ENCODE results near the gene ELAVL2. TPM values are rescaled to one million over a fixed set of nuclear protein-coding genes. Genes with fewer than 3 reads are reported as not detected.
A peak's percentile ranks its signal among the peaks of the same experiment; 100 is the strongest.

The ELAVL2 gene
- polyA plus RNA-seq, 1 donor from 2014 or later: 106 TPM

DNA sequence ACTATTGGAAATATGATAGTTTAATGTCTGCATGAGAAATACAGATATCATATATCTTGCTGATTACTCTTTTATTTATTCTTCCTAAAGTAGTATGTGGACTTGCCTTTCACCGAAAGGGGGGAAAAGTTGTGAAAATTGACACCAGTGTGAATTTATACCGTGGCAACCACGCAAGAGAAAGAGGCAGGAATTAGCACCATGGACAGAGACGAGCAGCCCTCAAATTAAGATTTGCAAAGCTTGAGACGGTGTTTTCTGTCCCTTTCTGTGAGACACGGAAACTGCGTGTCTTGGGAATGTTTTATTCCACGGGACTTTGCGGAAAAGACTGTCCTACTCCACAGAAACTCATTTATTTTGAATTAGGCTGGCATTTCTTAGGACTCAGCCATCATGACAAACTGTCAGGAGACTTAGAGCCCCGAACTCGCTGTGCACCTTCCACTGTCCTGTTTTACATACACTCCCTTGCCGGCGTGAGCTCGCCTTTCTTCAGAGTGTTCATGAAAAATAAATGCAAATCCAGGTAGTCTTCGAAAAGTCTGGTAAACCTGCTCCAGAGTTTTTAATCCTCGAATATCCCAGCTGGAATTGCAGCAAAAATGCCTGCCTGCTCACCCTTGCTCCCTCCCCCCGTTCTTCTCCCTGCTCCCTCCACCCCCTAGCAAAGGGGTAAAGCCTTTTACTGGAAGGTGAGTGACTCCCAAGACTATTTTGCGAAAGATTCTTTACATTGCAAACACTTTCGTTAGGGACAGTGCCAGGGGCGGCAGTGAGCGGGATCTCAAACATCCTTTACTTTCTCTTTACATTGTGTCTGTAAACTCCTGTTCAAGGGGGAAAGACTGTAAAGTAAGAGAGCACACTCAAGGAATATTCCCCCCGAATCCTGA lies 3.8 kb upstream of the ELAVL2 start:
- Histone ChIP-seq H3K79me2 (replicated peaks; ENCODE audit: insufficient read depth, low read length) (peaks cover 14% of the 10 kb centered on the region), H3K4me2 (ENCODE audit: low read length) (no peak overlapping the region)

DNA sequence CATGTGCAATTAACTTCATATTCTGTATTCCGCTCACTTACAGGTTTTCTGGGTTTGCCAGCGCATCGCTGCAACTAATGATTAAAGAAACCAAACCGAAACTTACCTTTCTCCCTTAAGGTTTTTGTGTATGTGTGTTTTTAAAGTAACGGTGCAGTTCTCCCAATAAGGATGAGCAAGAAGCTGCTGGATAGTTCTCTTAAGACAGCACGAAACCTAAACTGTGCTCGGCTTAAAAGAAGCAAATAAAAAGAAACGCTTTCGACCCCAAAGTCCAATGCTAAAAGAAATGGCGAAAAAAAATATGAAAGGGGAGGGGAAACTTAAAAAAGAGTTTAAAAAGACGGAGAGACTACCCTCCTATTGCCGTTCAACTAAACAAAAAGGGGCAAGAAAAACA lies 340 bp downstream of the ELAVL2 start:
- Histone ChIP-seq H3K9me3 (ENCODE audit: low read length) (no peaks in the 10 kb centered on the region), H3F3A (ENCODE audit: insufficient read depth, low read length, poor library complexity, severe bottlenecking) (no peaks in the 10 kb centered on the region), H3K36me3 (ENCODE audit: insufficient read depth, low read length) (no peaks in the 10 kb centered on the region), H3K9me2 (ENCODE audit: insufficient read depth, low read length) (no peaks in the 10 kb centered on the region), H2AFZ (ENCODE audit: low read depth, low read length) (peak overlapping the region; percentile 58), H3K9ac (ENCODE audit: low read length) (peak overlapping the region; percentile 64), H3K27ac (ENCODE audit: low read length) (peak overlapping the region; percentile 64), H3K79me2 (replicated peaks; ENCODE audit: insufficient read depth, low read length) (peaks cover 38% of the 10 kb centered on the region), H4K20me1 (ENCODE audit: insufficient read depth) (peaks cover 15% of the 10 kb centered on the region), H3K27me3 (ENCODE audit: insufficient read depth, low read depth, low read length) (peaks cover 38% of the 10 kb centered on the region), H3K4me3 (ENCODE audit: low read length) (peak overlapping the region; percentile 90), H3K4me2 (ENCODE audit: low read length) (peak overlapping the region; percentile 46)
- TF ChIP-seq TAF1 (IDR thresholded peaks at IDR 0.05; ENCODE audit: low read depth): no peak
- no peak for TF ChIP-seq CTCF (IDR thresholded peaks at IDR 0.05; ENCODE audit: poor library complexity, severe bottlenecking)
- no peak for TF ChIP-seq POLR2AphosphoS5 (IDR thresholded peaks at IDR 0.05)
- no peak for TF ChIP-seq MXI1 (conservative IDR thresholded peaks at IDR 0.05; ENCODE audit: poor library complexity, severe bottlenecking)

More for the DNA sequence above, 3.8 kb upstream of the ELAVL2 start:
- Histone ChIP-seq H3K9ac (ENCODE audit: low read length) (no peak overlapping the region), H3K27me3 (ENCODE audit: insufficient read depth, low read depth, low read length) (peaks cover 44% of the 10 kb centered on the region), H3K4me3 (ENCODE audit: low read length) (no peak overlapping the region), H3K9me3 (ENCODE audit: low read length) (no peaks in the 10 kb centered on the region), H4K20me1 (ENCODE audit: insufficient read depth) (no peaks in the 10 kb centered on the region), H3K27ac (ENCODE audit: low read length) (no peak overlapping the region), H2AFZ (ENCODE audit: low read depth, low read length) (no peak overlapping the region), H3K9me2 (ENCODE audit: insufficient read depth, low read length) (no peaks in the 10 kb centered on the region), H3K36me3 (ENCODE audit: insufficient read depth, low read length) (no peaks in the 10 kb centered on the region), H3F3A (ENCODE audit: insufficient read depth, low read length, poor library complexity, severe bottlenecking) (no peaks in the 10 kb centered on the region)
- TF ChIP-seq EZH2 (IDR thresholded peaks at IDR 0.05; ENCODE audit: borderline replicate concordance, insufficient read depth, low read length, poor library complexity, severe bottlenecking) (no peak), POLR2AphosphoS5 (IDR thresholded peaks at IDR 0.05) (no peak), RAD21 (conservative IDR thresholded peaks at IDR 0.05) (no peak), CTCF (IDR thresholded peaks at IDR 0.05; ENCODE audit: poor library complexity, severe bottlenecking) (no peak)

DNA sequence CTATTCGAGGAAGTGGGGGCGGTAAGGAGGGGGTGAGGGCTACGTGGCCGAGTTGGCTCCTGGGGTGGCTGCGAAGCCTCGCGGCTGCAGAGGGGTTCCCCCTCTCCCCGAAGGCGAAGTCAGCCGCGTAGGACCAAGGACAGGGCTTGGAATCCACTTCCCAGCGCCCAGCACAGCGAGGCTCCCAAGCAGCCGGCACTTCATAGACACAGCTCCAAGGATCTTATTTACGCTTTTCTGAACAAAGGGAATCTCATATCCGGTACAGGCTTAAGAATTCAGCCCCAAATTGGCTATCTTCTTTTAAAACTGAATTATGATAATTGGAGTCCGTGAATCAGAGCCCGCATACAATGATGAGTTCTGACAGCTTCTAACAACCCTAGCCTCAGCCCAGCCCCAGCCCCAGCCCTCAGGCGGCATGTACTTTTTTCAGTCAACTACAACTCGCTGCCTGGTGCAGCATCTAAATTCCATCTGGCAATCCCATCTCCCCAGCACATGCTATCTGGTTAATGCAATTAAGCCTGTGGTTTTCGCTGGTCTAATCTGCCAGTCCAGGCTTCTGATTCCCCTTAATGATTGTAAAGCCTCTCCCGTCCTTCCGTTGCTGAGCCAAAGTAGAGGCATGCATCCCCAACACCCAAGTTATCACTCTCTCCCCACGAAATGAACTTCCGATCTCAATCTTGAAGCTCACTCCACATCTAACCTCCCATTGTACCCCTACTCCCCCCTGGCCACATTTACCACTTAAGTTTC lies 1.0 kb downstream of the ELAVL2 start:
- Histone ChIP-seq H3K9me2 (ENCODE audit: insufficient read depth, low read length) (no peaks in the 10 kb centered on the region), H3K27me3 (ENCODE audit: insufficient read depth, low read depth, low read length) (peaks cover 37% of the 10 kb centered on the region), H3K4me3 (ENCODE audit: low read length) (peak overlapping the region; percentile 90), H3K36me3 (ENCODE audit: insufficient read depth, low read length) (no peaks in the 10 kb centered on the region), H3K9ac (ENCODE audit: low read length) (peak overlapping the region; percentile 64), H4K20me1 (ENCODE audit: insufficient read depth) (peaks cover 15% of the 10 kb centered on the region), H3K4me2 (ENCODE audit: low read length) (peak overlapping the region; percentile 92), H3K9me3 (ENCODE audit: low read length) (no peaks in the 10 kb centered on the region), H2AFZ (ENCODE audit: low read depth, low read length) (peak overlapping the region; percentile 58), H3K79me2 (replicated peaks; ENCODE audit: insufficient read depth, low read length) (peaks cover 42% of the 10 kb centered on the region), H3K27ac (ENCODE audit: low read length) (peak overlapping the region; percentile 64), H3F3A (ENCODE audit: insufficient read depth, low read length, poor library complexity, severe bottlenecking) (no peaks in the 10 kb centered on the region)
- no peak for TF ChIP-seq EZH2 (IDR thresholded peaks at IDR 0.05; ENCODE audit: borderline replicate concordance, insufficient read depth, low read length, poor library complexity, severe bottlenecking)
- TF ChIP-seq MXI1 (conservative IDR thresholded peaks at IDR 0.05; ENCODE audit: poor library complexity, severe bottlenecking): peak; percentile 85
- no peak for TF ChIP-seq CTCF (IDR thresholded peaks at IDR 0.05; ENCODE audit: poor library complexity, severe bottlenecking)
- no peak for TF ChIP-seq EP300 (conservative IDR thresholded peaks at IDR 0.05; ENCODE audit: poor library complexity, severe bottlenecking)
- no peak for TF ChIP-seq SMC3 (conservative IDR thresholded peaks at IDR 0.05; ENCODE audit: poor library complexity)
- TF ChIP-seq POLR2AphosphoS5 (IDR thresholded peaks at IDR 0.05): peak; percentile 48
- TF ChIP-seq TAF1 (IDR thresholded peaks at IDR 0.05; ENCODE audit: low read depth): peak; percentile 28
